CD4-positive, CD25-positive, alpha-beta regulatory T cell (primary cell): ENCODE measurements around the gene SLC17A9. TPM values are rescaled to one million over a fixed set of nuclear protein-coding genes. Genes with fewer than 3 reads are reported as not detected.

ENCODE experiments used
- ATAC-seq, 2 donors: fragments of 150-1000 bp; cut with Tn5 transposase; one replicate each; pipeline ENCODE4 v1.10.0; 2021; ENCODE audit warnings: low read depth in 2 of 2, moderate number of reproducible peaks in 2 of 2, moderate library complexity in 1 of 2
- DNase-seq, 3 donors: peaks; one replicate each; pipeline versions ENCODE4 v3.0.0 to v3.0.0-alpha.2; 2012 to 2022; ENCODE audit warnings: mixed read lengths in 1 of 3
- H3K27ac ChIP-seq: one replicate; pipeline ENCODE4 v1.7.0; 2013; ENCODE audit warnings: mild to moderate bottlenecking, low read length; ENCODE audit not compliant: insufficient read depth, poor library complexity, severe bottlenecking
- H3K27me3 ChIP-seq: one replicate; pipeline ENCODE4 v1.7.0; 2013; ENCODE audit warnings: low read length; ENCODE audit not compliant: control insufficient read depth, insufficient read depth
- H3K36me3 ChIP-seq: one replicate; pipeline ENCODE4 v1.7.0; 2013; ENCODE audit warnings: mild to moderate bottlenecking, low read length, moderate library complexity; ENCODE audit not compliant: control insufficient read depth, insufficient read depth
- H3K4me1 ChIP-seq: 2 replicates; pipeline ENCODE4 v1.7.0; 2013; ENCODE audit warnings: mild to moderate bottlenecking, low read length; ENCODE audit not compliant: insufficient read depth, control insufficient read depth, poor library complexity, severe bottlenecking
- H3K4me3 ChIP-seq: one replicate; pipeline ENCODE4 v1.7.0; 2013; ENCODE audit warnings: low read depth, mild to moderate bottlenecking, low read length, moderate library complexity
- H3K9me3 ChIP-seq, 2 experiments: 1 replicate in 1 of 2; 2 replicates in 1 of 2; pipeline ENCODE4 v1.7.0; 2013; ENCODE audit warnings: low read length in 2 of 2, mild to moderate bottlenecking in 1 of 2, moderate library complexity in 1 of 2; ENCODE audit not compliant: control insufficient read depth in 2 of 2
- H3K27ac Mint-ChIP-seq, 3 donors: one replicate each; pipeline ENCODE4 v1.8.0; 2020 to 2022; ENCODE audit warnings: mild to moderate bottlenecking in 3 of 3, mixed read lengths in 3 of 3, moderate library complexity in 2 of 3
- H3K27me3 Mint-ChIP-seq: one replicate; pipeline ENCODE4 v1.8.0; 2022; ENCODE audit warnings: mild to moderate bottlenecking, mixed read lengths
- H3K36me3 Mint-ChIP-seq: one replicate; pipeline ENCODE4 v1.8.0; 2020; ENCODE audit warnings: mixed read lengths
- H3K4me1 Mint-ChIP-seq, 4 donors: one replicate each; pipeline ENCODE4 v1.8.0; 2020 to 2022; ENCODE audit warnings: mixed read lengths in 4 of 4, mild to moderate bottlenecking in 1 of 4
- H3K4me3 Mint-ChIP-seq, 4 donors: one replicate each; pipeline ENCODE4 v1.8.0; 2020 to 2022; ENCODE audit warnings: mild to moderate bottlenecking in 4 of 4, mixed read lengths in 4 of 4, moderate library complexity in 3 of 4
- H3K9me3 Mint-ChIP-seq, 7 donors: one replicate each; pipeline ENCODE4 v1.8.0; 2020 to 2022; ENCODE audit warnings: mixed read lengths in 7 of 7, mild to moderate bottlenecking in 3 of 7, moderate library complexity in 2 of 7
- polyA plus RNA-seq, 4 donors: library from polyadenylated mRNA; unstranded; fragments of 300-500 nt; fragmentation: Illumina TruSeq; gene quantifications; one replicate each; pipeline ENCODE4 v1.2.3, GENCODE V29; 2021
- total RNA-seq: library from RNA; stranded (reverse); gene quantifications from one replicate; pipeline ENCODE4 v1.2.3, GENCODE V29; 2022

Gene SLC17A9
- total and polyA plus RNA-seq, 5 donors from 2014 or later = 0.06 to 4.1 (median 0.33) TPM; not detected in 1

GRCh38 chr20:62916703-62917476, 35.6 kb upstream of the SLC17A9 start:
- H3K27ac Mint-ChIP-seq = peak overlapping the region; percentile 31 to 92 (median 57)
- peaks cover 36 to 86% (median 61%) of the 10 kb centered on the region in 4 donors for H3K4me1 Mint-ChIP-seq
- H3K27me3 ChIP-seq = no peaks in the 10 kb centered on the region
- peaks cover 80% of the 10 kb centered on the region for H3K4me1 ChIP-seq
- H3K36me3 Mint-ChIP-seq = peaks cover 7% of the 10 kb centered on the region
- H3K9me3 ChIP-seq = no peaks in the 10 kb centered on the region
- no peaks in the 10 kb centered on the region for H3K27me3 Mint-ChIP-seq
- H3K4me3 Mint-ChIP-seq = peak overlapping the region; percentile 69 to 86 (median 81)
- H3K27ac ChIP-seq = peak overlapping the region; percentile 88
- ATAC-seq (no peak), DNase-seq (no peak)
- H3K4me3 ChIP-seq = peak overlapping the region; percentile 76
- no peaks in the 10 kb centered on the region for H3K9me3 Mint-ChIP-seq
- peaks cover 22% of the 10 kb centered on the region for H3K36me3 ChIP-seq

GRCh38 chr20:62917720-62918119, 34.8 kb upstream of the SLC17A9 start:
- DNase-seq (no peak), ATAC-seq (no peak)
- Histone ChIP-seq H3K27me3 (no peaks in the 10 kb centered on the region), H3K36me3 (peaks cover 15% of the 10 kb centered on the region), H3K4me1 (peaks cover 88% of the 10 kb centered on the region), H3K27ac (peak overlapping the region; percentile 88), H3K4me3 (peak overlapping the region; percentile 76), H3K9me3 (no peaks in the 10 kb centered on the region)
- Mint-ChIP-seq H3K4me1 (peaks cover 39 to 90% (median 66%) of the 10 kb centered on the region in 4 donors), H3K27ac (peak overlapping the region; percentile 57 to 89 (median 81)), H3K4me3 (peak overlapping the region; percentile 69 to 91 (median 84)), H3K9me3 (no peaks in the 10 kb centered on the region), H3K36me3 (peaks cover 7% of the 10 kb centered on the region), H3K27me3 (no peaks in the 10 kb centered on the region)

- H3K4me1 ChIP-seq = peaks cover 91% of the 10 kb centered on the region
- no peaks in the 10 kb centered on the region for H3K27me3 ChIP-seq
- Mint-ChIP-seq H3K4me3 (peak overlapping the region; percentile 69 to 91 (median 84)), H3K27ac (peak overlapping the region; percentile 57 to 89 (median 81)), H3K9me3 (no peaks in the 10 kb centered on the region), H3K4me1 (peaks cover 40 to 90% (median 69%) of the 10 kb centered on the region in 4 donors), H3K27me3 (no peaks in the 10 kb centered on the region), H3K36me3 (peaks cover 7% of the 10 kb centered on the region)
- no peaks in the 10 kb centered on the region for H3K9me3 ChIP-seq
- peak; percentile 72 to 75 for ATAC-seq
- H3K4me3 ChIP-seq = peak overlapping the region; percentile 76
- H3K36me3 ChIP-seq = peaks cover 11% of the 10 kb centered on the region
- peak in 2 of 3 donors; percentile 43 to 87 for DNase-seq
- peak overlapping the region; percentile 88 for H3K27ac ChIP-seq
These were observed 34.4 kb upstream of the SLC17A9 start for GRCh38 chr20:62918147-62918546.

- Mint-ChIP-seq H3K9me3 (no peaks in the 10 kb centered on the region), H3K36me3 (peaks cover 6% of the 10 kb centered on the region), H3K27me3 (no peaks in the 10 kb centered on the region), H3K4me3 (peak overlapping the region; percentile 69 to 91 (median 84)), H3K4me1 (peaks cover 42 to 92% (median 70%) of the 10 kb centered on the region in 4 donors), H3K27ac (peak overlapping the region; percentile 57 to 89 (median 81))
- H3K4me3 ChIP-seq = peak overlapping the region; percentile 76
- peak in 2 of 3 donors; percentile 49 to 80 for DNase-seq
- H3K9me3 ChIP-seq = no peaks in the 10 kb centered on the region
- no peaks in the 10 kb centered on the region for H3K27me3 ChIP-seq
- peak; percentile 42 to 47 for ATAC-seq
- peaks cover 4% of the 10 kb centered on the region for H3K36me3 ChIP-seq
- peak overlapping the region; percentile 88 for H3K27ac ChIP-seq
- H3K4me1 ChIP-seq = peaks cover 93% of the 10 kb centered on the region
These were observed 33.7 kb upstream of the SLC17A9 start for GRCh38 chr20:62918831-62919230.

- no peaks in the 10 kb centered on the region for H3K27me3 ChIP-seq
- peak overlapping the region in 2 of 3 donors; percentile 76 to 86 for H3K27ac Mint-ChIP-seq
- peak overlapping the region; percentile 69 to 86 (median 78) for H3K4me3 Mint-ChIP-seq
- H3K4me1 ChIP-seq = peaks cover 98% of the 10 kb centered on the region
- no peaks in the 10 kb centered on the region for H3K9me3 ChIP-seq
- H3K4me1 Mint-ChIP-seq = peaks cover 48 to 94% (median 73%) of the 10 kb centered on the region in 4 donors
- peak overlapping the region; percentile 66 for H3K4me3 ChIP-seq
- ATAC-seq (no peak), DNase-seq (no peak)
- no peaks in the 10 kb centered on the region for H3K9me3 Mint-ChIP-seq
- H3K36me3 Mint-ChIP-seq = peaks cover 3% of the 10 kb centered on the region
- no peaks in the 10 kb centered on the region for H3K36me3 ChIP-seq
- no peaks in the 10 kb centered on the region for H3K27me3 Mint-ChIP-seq
- peak overlapping the region; percentile 88 for H3K27ac ChIP-seq
These were observed 32.4 kb upstream of the SLC17A9 start for GRCh38 chr20:62920039-62920645.

GRCh38 chr20:62921119-62921687, 31.3 kb upstream of the SLC17A9 start:
- DNase-seq = peak; percentile 53 to 68 (median 54)
- H3K27ac ChIP-seq = peak overlapping the region; percentile 88
- no peaks in the 10 kb centered on the region for H3K27me3 Mint-ChIP-seq
- no peaks in the 10 kb centered on the region for H3K9me3 Mint-ChIP-seq
- H3K9me3 ChIP-seq = no peaks in the 10 kb centered on the region
- peak overlapping the region; percentile 72 for H3K4me3 ChIP-seq
- H3K4me3 Mint-ChIP-seq = peak overlapping the region; percentile 79 to 89 (median 84)
- peaks cover 3% of the 10 kb centered on the region for H3K36me3 Mint-ChIP-seq
- no peaks in the 10 kb centered on the region for H3K27me3 ChIP-seq
- H3K4me1 Mint-ChIP-seq = peaks cover 38 to 85% (median 67%) of the 10 kb centered on the region in 4 donors
- no peaks in the 10 kb centered on the region for H3K36me3 ChIP-seq
- ATAC-seq = peak; percentile 32 to 38
- H3K27ac Mint-ChIP-seq = peak overlapping the region; percentile 12 to 93 (median 88)
- peaks cover 93% of the 10 kb centered on the region for H3K4me1 ChIP-seq

- peak overlapping the region; percentile 72 for H3K4me3 ChIP-seq
- ATAC-seq = peak; percentile 18 to 32
- Mint-ChIP-seq H3K4me1 (peaks cover 35 to 84% (median 63%) of the 10 kb centered on the region in 4 donors), H3K27me3 (no peaks in the 10 kb centered on the region), H3K4me3 (peak overlapping the region; percentile 91 to 97 (median 94)), H3K9me3 (no peaks in the 10 kb centered on the region), H3K27ac (peak overlapping the region; percentile 65 to 98 (median 90)), H3K36me3 (no peaks in the 10 kb centered on the region)
- peak overlapping the region; percentile 88 for H3K27ac ChIP-seq
- H3K27me3 ChIP-seq = no peaks in the 10 kb centered on the region
- no peaks in the 10 kb centered on the region for H3K36me3 ChIP-seq
- H3K4me1 ChIP-seq = peaks cover 91% of the 10 kb centered on the region
- DNase-seq = peak in 2 of 3 donors; percentile 52 to 86
- no peaks in the 10 kb centered on the region for H3K9me3 ChIP-seq
These were observed 30.0 kb upstream of the SLC17A9 start for GRCh38 chr20:62922451-62922921.
